GM19351 (cell line): ENCODE measurements around the gene CLEC4C.

Experiments
- ATAC-seq: cut with Tn5 transposase; IDR thresholded peaks from one replicate; pipeline ENCODE4 v1.9.1; 2021; ENCODE audit warnings: mild to moderate bottlenecking, moderate library complexity; ENCODE audit not compliant: unreplicated experiment

Gene CLEC4C

DNA sequence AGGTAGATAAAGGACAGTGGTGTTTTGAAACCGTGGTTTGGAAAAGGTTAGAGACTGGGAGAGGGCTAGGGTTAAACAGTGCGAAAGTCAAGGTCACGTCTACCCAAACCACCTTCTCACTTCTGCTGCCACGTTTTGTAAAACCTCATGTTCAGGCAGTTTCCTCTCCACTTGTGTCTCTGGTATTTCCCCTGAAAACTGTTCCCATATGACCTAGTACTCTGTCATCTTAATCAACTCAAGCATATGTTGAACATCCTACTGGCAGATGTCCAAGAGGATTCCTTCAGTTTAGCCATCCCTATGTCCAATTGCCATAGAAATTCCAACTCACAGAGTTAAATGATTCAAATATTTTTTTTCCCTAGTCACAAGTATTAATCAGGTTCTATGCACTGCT, 17.4 kb downstream of the CLEC4C start:
- no peak for ATAC-seq

DNA sequence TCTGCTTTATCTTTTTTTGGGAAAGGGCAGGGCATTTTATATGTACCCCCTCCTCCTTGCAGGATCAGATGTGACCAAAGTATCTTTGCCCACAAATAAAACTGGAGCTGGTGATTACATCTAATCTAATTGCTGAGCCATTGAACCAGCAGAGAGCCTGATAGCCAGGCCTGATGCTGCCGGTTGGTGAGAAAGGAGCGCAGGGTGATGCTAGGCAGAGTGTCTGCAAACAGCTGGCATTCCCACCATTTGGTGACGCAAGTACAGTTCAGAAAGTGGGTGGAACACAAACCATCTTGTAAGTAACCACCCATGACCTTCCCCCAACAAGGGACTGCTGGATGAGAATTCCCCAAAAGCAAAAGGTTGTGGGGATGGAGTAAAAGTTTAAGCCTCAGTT, 23.2 kb downstream of the CLEC4C start:
- ATAC-seq = no peak

- ATAC-seq = no peak
These were observed 27.0 kb downstream of the CLEC4C start for GRCh38 chr12:7719946-7720730.

GRCh38 chr12:7716381-7716780, 30.8 kb downstream of the CLEC4C start:
- ATAC-seq = no peak

GRCh38 chr12:7712841-7713442, 34.2 kb downstream of the CLEC4C start:
- ATAC-seq = no peak

GRCh38 chr12:7711133-7711532, 36.0 kb downstream of the CLEC4C start, which contains the start of gene DPPA3:
Gene DPPA3, plus strand, starts transcription at chr12:7711433. Its CDS starts 138 bp downstream, at chr12:7711571.
- ATAC-seq = no peak

DNA sequence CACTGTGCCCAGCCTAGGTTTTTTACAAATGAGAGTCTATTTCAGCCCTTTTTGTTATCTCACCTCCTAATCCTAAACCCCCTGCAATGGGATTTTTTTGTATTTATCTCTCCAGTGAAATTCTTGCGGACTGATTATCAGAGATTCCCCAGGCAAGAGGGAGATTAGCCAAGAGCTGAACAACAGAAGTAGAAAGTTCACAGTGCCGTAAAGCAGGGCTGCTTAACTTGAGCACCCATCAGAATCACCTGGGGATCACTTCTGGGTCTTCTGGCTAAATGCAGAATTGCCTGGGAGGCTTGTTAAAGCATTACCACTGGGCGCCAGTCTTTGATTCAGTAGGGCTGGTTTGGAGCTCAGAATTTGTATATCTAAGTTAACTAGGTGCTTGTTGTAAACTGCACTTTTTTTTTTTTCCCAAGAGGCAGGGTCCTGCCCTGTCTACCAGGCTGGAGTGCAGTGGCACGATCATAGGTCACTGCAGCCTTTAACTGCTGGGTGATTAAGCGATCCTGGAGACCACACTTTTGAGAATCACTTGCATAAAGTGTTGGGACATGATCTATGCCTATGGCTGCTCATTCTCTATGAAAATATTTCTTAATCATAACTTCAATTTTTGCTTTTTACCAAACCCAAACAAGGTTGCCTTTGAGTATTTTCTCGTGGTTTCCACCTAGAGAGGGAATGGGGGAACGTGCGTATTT, 37.1 kb downstream of the CLEC4C start:
- no peak for ATAC-seq

- ATAC-seq = no peak
These were observed 41.3 kb downstream of the CLEC4C start for GRCh38 chr12:7705846-7706245.

DNA sequence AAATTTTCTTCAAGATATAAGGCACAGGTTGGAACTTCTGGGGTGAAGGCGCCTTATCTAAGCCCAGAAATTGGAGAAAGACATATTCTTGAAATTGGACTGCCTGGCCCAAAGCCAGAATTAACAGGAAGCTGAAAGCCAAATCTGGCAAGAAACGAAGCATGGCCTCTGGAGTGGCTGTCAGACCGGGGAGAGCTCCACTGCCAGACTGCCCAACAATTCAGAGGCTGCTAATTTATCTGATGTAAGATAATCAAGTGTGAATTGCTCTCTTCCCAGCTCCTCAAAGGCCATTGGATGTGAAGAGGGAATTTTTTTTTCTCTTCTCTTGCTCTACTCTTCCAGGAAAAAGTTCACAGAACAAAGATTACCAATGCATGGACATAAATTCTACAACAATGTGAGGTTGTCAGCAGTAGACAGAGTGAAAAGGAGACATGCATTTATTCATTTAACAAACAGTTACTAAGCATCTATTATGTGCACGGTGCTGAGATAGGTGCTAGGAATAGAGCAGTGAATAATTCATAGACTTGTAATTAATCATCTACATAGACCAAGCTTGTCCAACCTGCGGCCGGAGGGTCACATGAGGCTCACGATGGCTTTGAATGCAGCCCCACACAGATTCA, 51.5 kb downstream of the CLEC4C start, which contains the start of gene GDF3:
TSS of gene GDF3 (minus strand) at position 210 of the 632 bp plus-strand sequence. CDS start at position 163, 47 bp downstream.
- ATAC-seq = no peak

GRCh38 chr12:7695237-7695560, 52.0 kb downstream of the CLEC4C start:
- no peak for ATAC-seq

DNA sequence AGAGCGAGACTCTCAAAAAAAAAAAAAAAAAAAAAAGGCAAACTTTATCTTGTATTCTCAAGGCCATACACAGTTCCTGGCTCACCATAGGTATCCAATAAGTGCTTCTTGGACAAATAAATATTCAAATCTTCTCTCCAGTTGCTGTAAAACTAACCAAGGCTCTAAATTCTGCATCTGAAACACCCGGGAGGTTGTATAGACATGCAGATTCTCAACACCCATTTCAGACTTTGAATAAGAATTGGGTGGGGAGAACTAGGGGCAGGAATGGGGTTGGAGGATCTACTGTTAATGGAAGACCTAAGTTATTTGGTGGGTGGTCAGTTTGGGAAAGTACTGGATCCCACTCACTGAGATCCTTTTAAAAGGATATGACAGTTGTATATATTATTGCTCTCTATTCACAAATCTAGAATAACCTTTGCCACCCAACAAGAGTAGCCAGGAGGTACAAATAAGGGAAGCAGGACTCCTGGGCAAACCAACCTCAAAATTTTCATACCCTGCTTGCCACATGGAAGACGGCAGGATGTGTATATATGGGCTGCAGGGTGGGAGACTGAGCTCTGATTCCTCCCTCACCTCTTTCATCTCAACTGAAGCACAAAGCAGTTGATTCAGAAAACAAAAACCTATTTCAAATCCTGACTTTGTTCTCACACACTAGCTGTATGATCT, 52.5 kb downstream of the CLEC4C start:
- ATAC-seq = no peak

GRCh38 chr12:7693793-7694192, 53.4 kb downstream of the CLEC4C start:
- ATAC-seq = no peak

DNA sequence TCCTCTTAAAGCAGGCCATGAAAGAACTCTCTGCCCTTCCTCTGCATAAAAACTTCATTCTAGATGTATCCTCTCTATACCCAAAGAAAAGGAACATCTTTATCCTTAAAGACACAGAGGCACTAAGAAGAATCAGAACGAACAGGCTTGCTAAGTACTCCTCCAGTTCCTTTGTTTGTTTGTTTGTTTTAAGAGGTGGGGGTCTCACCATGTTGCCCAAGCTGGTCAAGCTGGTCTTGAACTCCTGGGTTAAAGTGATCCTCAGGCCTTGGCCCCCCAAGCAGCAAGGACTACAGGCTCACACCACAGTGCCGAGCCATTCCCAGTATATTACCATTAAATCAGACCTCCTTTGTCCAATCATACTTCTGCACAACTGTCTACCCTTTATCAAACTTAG, 65.6 kb downstream of the CLEC4C start:
- no peak for ATAC-seq
